HepG2 (cell line): Measurements from ENCODE around the gene MTG1. TPM values are rescaled to one million over a fixed set of nuclear protein-coding genes. Genes with fewer than 3 reads are reported as not detected.

Experiments
- ATAC-seq: fragments of 200-7000 bp; cut with Tn5 transposase; 3 replicates; pipeline ENCODE4 v1.9.1; 2020; ENCODE audit warnings: mild to moderate bottlenecking, moderate library complexity
- BruUV-seq: library from RNA; stranded (reverse); fragments of 400-500 nt; replicated peaks from 2 replicates; lab custom pipeline; 2021; lab: Mats Ljungman, UMichigan
- CTCF ChIA-PET: fragments of 300-600 bp; formaldehyde crosslinking; extraction: SDS; loops from one replicate; lab custom pipeline; 2021; ENCODE audit warnings: low total read pairs, inconsistent platforms, low intra/inter-chr PET ratio; lab: Yijun Ruan, JAX
- POLR2A ChIA-PET: fragments of 350-600 bp; sonication (Branson Sonifier 250); formaldehyde crosslinking; loops from one replicate; lab custom pipeline; 2020; ENCODE audit warnings: antibody characterized with exemption, inconsistent platforms; lab: Yijun Ruan, JAX
- DNase-seq: peaks from one replicate; pipeline ENCODE4 v3.0.0-alpha.2; 2015; ENCODE audit warnings: low spot score
- FAIRE-seq: peaks from 3 replicates; lab custom pipeline; 2011; peaks lifted over from hg19 to GRCh38; lab: Jason Lieb, UNC
- H2AFZ ChIP-seq: one replicate; pipeline ENCODE4 v1.6.1; 2011; ENCODE audit warnings: low read length, inconsistent platforms
- H3K27ac ChIP-seq: fragments of 300-600 bp; 3 replicates; pipeline ENCODE4 v1.8.0; 2011; ENCODE audit warnings: mixed run types, mild to moderate bottlenecking, mixed read lengths, low read length, inconsistent platforms; ENCODE audit not compliant: insufficient read depth; ENCODE audit errors: extremely low read length
- H3K27me3 ChIP-seq, 2 experiments: fragments of 200-600 bp in 1 of 2; 2 replicates in 1 of 2; 3 replicates in 1 of 2; pipeline versions ENCODE4 v1.6.0 to v1.8.0; 2011; ENCODE audit warnings: low read length in 2 of 2, mild to moderate bottlenecking in 2 of 2, moderate library complexity in 2 of 2, inconsistent platforms in 1 of 2; ENCODE audit not compliant: insufficient read depth in 2 of 2, control insufficient read depth in 1 of 2
- H3K36me3 ChIP-seq, 2 experiments: fragments of 200-600 bp in 1 of 2; replicated peaks in 1 of 2; 2 replicates in 1 of 2; 3 replicates in 1 of 2; pipeline versions ENCODE4 v1.5.1 to v1.8.0; 2011; ENCODE audit warnings: low read length in 2 of 2, inconsistent platforms in 1 of 2; ENCODE audit not compliant: insufficient read depth in 2 of 2, control insufficient read depth in 1 of 2
- H3K4me1 ChIP-seq: 2 replicates; pipeline ENCODE4 v1.5.1; 2012; ENCODE audit warnings: low read length, inconsistent platforms; ENCODE audit not compliant: insufficient read depth
- H3K4me2 ChIP-seq: 2 replicates; pipeline ENCODE4 v1.6.0; 2011; ENCODE audit warnings: low read depth, low read length, inconsistent platforms
- H3K4me3 ChIP-seq, 3 experiments: fragments of 200-600 bp in 1 of 3; sonication (generic), shearing (Covaris generic) in 1 of 3; replicated peaks in 1 of 3; 2 replicates each; pipeline ENCODE4 v1.5.1; 2011 to 2016; ENCODE audit warnings: low read length in 3 of 3, inconsistent platforms in 2 of 3, low read depth in 2 of 3, mild to moderate bottlenecking in 2 of 3, control low read depth in 1 of 3, mixed read lengths in 1 of 3; ENCODE audit not compliant: insufficient read depth in 1 of 3
- H3K79me2 ChIP-seq: one replicate; pipeline ENCODE4 v1.6.1; 2011; ENCODE audit warnings: low read length, inconsistent platforms; ENCODE audit not compliant: insufficient read depth
- H3K9ac ChIP-seq: 2 replicates; pipeline ENCODE4 v1.6.0; 2011; ENCODE audit warnings: mild to moderate bottlenecking, low read depth, low read length, inconsistent platforms; ENCODE audit not compliant: insufficient read depth
- H3K9me3 ChIP-seq: 2 replicates; pipeline ENCODE4 v1.5.1; 2012; ENCODE audit warnings: mild to moderate bottlenecking, low read length
- H4K20me1 ChIP-seq: 2 replicates; pipeline ENCODE4 v1.6.0; 2011; ENCODE audit warnings: inconsistent platforms, mild to moderate bottlenecking, low read length, moderate library complexity; ENCODE audit not compliant: insufficient read depth
- AGO2 ChIP-seq: fragments of 200-400 bp; formaldehyde crosslinking; optimal IDR thresholded peaks from 2 replicates; pipeline ENCODE3; 2017; ENCODE audit warnings: mild to moderate bottlenecking, low read depth, low read length, moderate library complexity
- ATRX ChIP-seq: sonication (generic); formaldehyde crosslinking; IDR thresholded peaks from 2 replicates; pipeline ENCODE4 v1.4.0; 2020; ENCODE audit warnings: missing genetic modification reagents, borderline replicate concordance
- HMGXB3 ChIP-seq: sonication (generic); formaldehyde crosslinking; IDR thresholded peaks from 2 replicates; pipeline ENCODE4 v1.4.0; 2020; ENCODE audit warnings: missing genetic modification reagents, borderline replicate concordance
- IRX3 ChIP-seq: sonication (generic); formaldehyde crosslinking; IDR thresholded peaks from 2 replicates; pipeline ENCODE4 v1.8.1; 2023; ENCODE audit warnings: mild to moderate bottlenecking, low read depth, missing genetic modification reagents, borderline replicate concordance
- SAFB2 ChIP-seq: sonication (generic); formaldehyde crosslinking; IDR thresholded peaks from 2 replicates; pipeline ENCODE4 v1.5.1; 2020; ENCODE audit warnings: missing genetic modification reagents, low read depth, mild to moderate bottlenecking, borderline replicate concordance
- ZNF572 ChIP-seq: sonication (generic); formaldehyde crosslinking; IDR thresholded peaks from 2 replicates; pipeline ENCODE4 v1.5.1; 2020; ENCODE audit warnings: mild to moderate bottlenecking, missing genetic modification reagents
- WGBS: methylation state at CpG from one replicate; pipeline ENCODE4 v1.1.6; 2017; ENCODE audit warnings: low lambda C conversion rate; 5-methylcytosine and 5-hydroxymethylcytosine counted together
- in situ Hi-C: cut with HindIII; loops from 2 replicates; pipeline ENCODE4 v1.10.0; 2017; ENCODE audit warnings: low pct_unique_long_range_greater_than_20kb; ENCODE audit not compliant: extremely low pct_ligation_motif_present
- intact Hi-C: fragments of 100-400 bp; cut with micrococcal nuclease; formaldehyde crosslinking; loops from one replicate; pipeline ENCODE4 v1.10.0; 2022; ENCODE audit not compliant: unreplicated experiment
- polyA plus RNA-seq, 8 experiments: library from polyadenylated mRNA; depleted of rRNA in 3 of 8; stranded (reverse) in 7 of 8; unstranded in 1 of 8; fragments of >200 nt; fragmentation: Illumina TruSeq in 4 of 8; extraction: Trizol in 4 of 8; gene quantifications; 2 replicates each; pipeline versions ENCODE4 v1.2.1 to v1.2.3, GENCODE V29; 2011 to 2016; ENCODE audit warnings: low read depth in 4 of 8, missing spikeins in 1 of 8, mixed read lengths in 1 of 8; ENCODE audit not compliant: insufficient read depth in 1 of 8
- total RNA-seq, 5 experiments: library from RNA; depleted of rRNA; stranded (reverse); fragments of >200 nt; fragmentation: Illumina TruSeq; extraction: Trizol; gene quantifications; 2 replicates each; pipeline ENCODE4 v1.2.3, GENCODE V29; 2016; ENCODE audit warnings: low read depth in 1 of 5

MTG1 gene
- total and polyA plus RNA-seq, 2 of the 13 experiments (the other 11 are each of a cell fraction or from before 2014, with no cell fraction given), result 42.0 to 103 TPM

DNA sequence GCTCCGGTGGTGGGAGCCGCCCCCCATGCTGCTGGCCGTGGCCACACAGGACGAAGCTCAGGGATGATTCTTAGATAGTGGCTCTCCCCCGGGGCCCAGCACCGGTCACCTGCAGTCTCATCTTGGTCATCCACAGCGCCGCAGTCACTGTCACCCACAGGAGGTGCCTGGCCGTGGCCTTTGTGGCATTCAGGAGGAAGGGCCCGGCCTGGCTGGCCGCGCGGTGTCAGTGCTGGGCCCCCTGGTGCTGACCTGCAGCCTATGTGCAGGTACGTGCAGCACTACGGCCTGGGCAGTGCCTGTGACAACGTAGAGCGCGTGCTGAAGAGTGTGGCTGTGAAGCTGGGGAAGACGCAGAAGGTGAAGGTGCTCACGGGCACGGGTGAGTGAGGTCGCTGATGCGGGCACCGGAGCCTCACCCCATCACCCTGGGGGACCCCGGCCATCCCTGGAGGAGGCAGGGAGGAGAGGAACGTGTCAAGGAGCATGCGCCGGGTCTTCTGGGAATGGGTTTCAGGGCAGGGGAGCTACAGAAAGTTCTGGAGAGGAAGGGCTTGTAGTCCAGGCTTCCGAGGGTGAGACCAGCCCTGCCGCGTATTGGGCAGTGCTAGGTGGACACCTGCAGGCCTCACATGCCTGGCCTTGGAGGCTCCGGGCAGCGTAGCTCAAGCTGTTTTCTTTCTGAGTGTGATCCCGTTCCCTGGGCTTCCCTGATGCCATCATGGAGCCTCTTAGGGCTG lies 25.4 kb downstream of the MTG1 start:
- H3K36me3 ChIP-seq, result peaks cover 6 to 20% of the 10 kb centered on the region in 2 experiments; a peak in 3 of 5 replicates
- no peak for DNase-seq
- H2AFZ ChIP-seq, result no peak overlapping the region
- BruUV-seq, result no TSS peak
- CTCF ChIA-PET, result no interaction called here
- in situ Hi-C loops, result no loop called here
- no peak overlapping the region for H3K9ac ChIP-seq
- no peak overlapping the region for H3K4me3 ChIP-seq
- intact Hi-C loops, result no loop called here
- no peak for TF ChIP-seq ATRX (CRISPR knock-in tag)
- TF ChIP-seq AGO2, result peak; percentile 61
- H3K9me3 ChIP-seq, result no peaks in the 10 kb centered on the region
- H3K27ac ChIP-seq, result no peak overlapping the region
- POLR2A ChIA-PET, result interaction anchor here (0.9 kb wide), 1 partner anchor 62 kb away, joined by 3 read pairs; the partner anchor contains the start of gene FUOM
- H3K4me1 ChIP-seq, result no peaks in the 10 kb centered on the region
- WGBS, result 91% methylated on average over 27 of the region's 34 CpGs
- FAIRE-seq, result no peak
- H3K79me2 ChIP-seq, result no peaks in the 10 kb centered on the region
- H4K20me1 ChIP-seq, result no peaks in the 10 kb centered on the region
- no peaks in the 10 kb centered on the region for H3K27me3 ChIP-seq
- ATAC-seq, result no peak
- H3K4me2 ChIP-seq, result no peak overlapping the region

DNA sequence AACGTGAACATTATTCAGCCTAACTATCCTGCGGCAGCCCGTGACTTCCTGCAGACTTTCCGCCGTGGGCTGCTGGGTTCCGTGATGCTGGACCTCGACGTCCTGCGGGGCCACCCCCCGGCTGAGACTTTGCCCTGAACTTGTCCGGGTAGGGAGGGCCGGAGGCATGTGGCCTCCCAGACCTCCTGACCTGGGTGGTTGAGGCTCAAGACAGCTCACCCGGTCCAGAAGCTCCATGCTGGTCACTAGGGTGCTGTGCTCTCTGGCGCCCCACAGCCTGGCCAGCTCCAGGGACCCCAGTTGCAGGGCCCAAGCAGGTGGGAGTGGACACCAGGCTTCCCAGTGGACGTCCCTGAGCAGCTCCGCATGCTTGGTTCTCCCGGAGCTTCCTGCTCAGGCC lies 26.1 kb downstream of the MTG1 start:
- intact Hi-C loops (no loop called here), in situ Hi-C loops (loop anchor here (5.0 kb wide), 1 partner anchor 152 kb away; no protein-coding TSS in a partner anchor)
- peaks cover 6 to 19% of the 10 kb centered on the region in 2 experiments; a peak in 3 of 5 replicates for H3K36me3 ChIP-seq
- H3K4me3 ChIP-seq, result no peak overlapping the region
- H3K4me1 ChIP-seq, result no peaks in the 10 kb centered on the region
- no peak for ATAC-seq
- H3K9ac ChIP-seq, result no peak overlapping the region
- no peak for DNase-seq
- H3K27me3 ChIP-seq, result no peaks in the 10 kb centered on the region
- H3K4me2 ChIP-seq, result no peak overlapping the region
- no peak overlapping the region for H2AFZ ChIP-seq
- BruUV-seq, result no TSS peak
- H4K20me1 ChIP-seq, result no peaks in the 10 kb centered on the region
- 96% methylated on average over 13 of the region's 17 CpGs for WGBS
- POLR2A ChIA-PET, result interaction anchor here (0.9 kb wide), 1 partner anchor 63 kb away, joined by 3 read pairs; the partner anchor contains the start of gene FUOM
- H3K9me3 ChIP-seq, result no peaks in the 10 kb centered on the region
- FAIRE-seq, result no peak
- H3K27ac ChIP-seq, result no peak overlapping the region
- no peaks in the 10 kb centered on the region for H3K79me2 ChIP-seq
- CTCF ChIA-PET, result no interaction called here
- TF ChIP-seq IRX3 (no peak), ZNF572 (CRISPR knock-in tag) (no peak), HMGXB3 (CRISPR knock-in tag) (no peak), SAFB2 (CRISPR knock-in tag) (no peak)
